GM21619 (cell line): ENCODE measurements around the gene WNK3.
A peak's percentile ranks its signal among the peaks of the same experiment; 100 is the strongest.

ENCODE experiments used
- ATAC-seq: cut with Tn5 transposase; IDR thresholded peaks from one replicate; pipeline ENCODE4 v1.9.1; 2021; ENCODE audit not compliant: unreplicated experiment

WNK3 gene

GRCh38 chrX:54246866-54247265 lies 111.0 kb downstream of the WNK3 start:
- ATAC-seq = no peak

- ATAC-seq = no peak
These were observed 119.3 kb downstream of the WNK3 start for GRCh38 chrX:54238588-54238987.

- no peak for ATAC-seq
These were observed 120.8 kb downstream of the WNK3 start for GRCh38 chrX:54237014-54237413.

- ATAC-seq = no peak
These were observed 127.3 kb downstream of the WNK3 start for GRCh38 chrX:54230435-54231148.

GRCh38 chrX:54223581-54223980 lies 134.3 kb downstream of the WNK3 start:
- ATAC-seq = no peak

GRCh38 chrX:54213603-54214002 lies 144.2 kb downstream of the WNK3 start:
- no peak for ATAC-seq

- ATAC-seq = no peak
These were observed 149.3 kb downstream of the WNK3 start for GRCh38 chrX:54208531-54208930.

GRCh38 chrX:54198262-54198661 lies 159.6 kb downstream of the WNK3 start:
- ATAC-seq = no peak

- no peak for ATAC-seq
These were observed 162.8 kb downstream of the WNK3 start for GRCh38 chrX:54194982-54195588.

GRCh38 chrX:54193085-54193821 lies 164.6 kb downstream of the WNK3 start:
- ATAC-seq = no peak

- no peak for ATAC-seq
These were observed 173.4 kb downstream of the WNK3 start for GRCh38 chrX:54184474-54184873.

- ATAC-seq = peak; percentile 36
These were observed 174.8 kb downstream of the WNK3 start, which contains the start of gene FAM120C for GRCh38 chrX:54182864-54183613. TSS of gene FAM120C (minus strand) at chrX:54183254. CDS start at chrX:54183198, 56 bp downstream.

- peak; percentile 50 for ATAC-seq
These were observed 175.5 kb downstream of the WNK3 start for GRCh38 chrX:54182194-54182863.

GRCh38 chrX:54181202-54181953 lies 176.5 kb downstream of the WNK3 start:
- ATAC-seq = no peak

- no peak for ATAC-seq
These were observed 177.4 kb downstream of the WNK3 start for GRCh38 chrX:54180403-54180802.

- no peak for ATAC-seq
These were observed 179.5 kb downstream of the WNK3 start for GRCh38 chrX:54178100-54178940.

GRCh38 chrX:54177306-54177705 lies 180.5 kb downstream of the WNK3 start:
- ATAC-seq = no peak

- ATAC-seq = no peak
These were observed 184.1 kb downstream of the WNK3 start for GRCh38 chrX:54173791-54174190.

GRCh38 chrX:54172455-54172854 lies 185.4 kb downstream of the WNK3 start:
- no peak for ATAC-seq
